ENCODE results near the gene ASPHD1. TPM values are rescaled to one million over a fixed set of nuclear protein-coding genes. Genes with fewer than 3 reads are reported as not detected.
"Not testable (repeated sequence)": the region's sequence is repeated elsewhere in the genome, so short reads cannot be mapped to it uniquely, and the experiment has no call there.

Gene ASPHD1
- polyA plus RNA-seq, 6 donors from 2014 or later = not detected

GRCh38 chr16:29920288-29921033, 20.2 kb downstream of the ASPHD1 start:
- H3K36me3 Mint-ChIP-seq = peaks cover 11 to 13% of the 10 kb centered on the region in 2 donors
- DNase-seq = no peak
- H3K27ac Mint-ChIP-seq = peak overlapping the region in 1 of 6 donors; percentile 32

GRCh38 chr16:29921034-29921385, 20.7 kb downstream of the ASPHD1 start:
- Mint-ChIP-seq H3K4me1 (peaks cover 16 to 23% (median 21%) of the 10 kb centered on the region in 3 donors), H3K4me3 (peak overlapping the region in 1 of 8 donors; percentile 36), H3K27me3 (no peaks in the 10 kb centered on the region), H3K27ac (peak overlapping the region in 2 of 6 donors; percentile 16 to 62), H3K9me3 (no peaks in the 10 kb centered on the region), H3K36me3 (peaks cover 11 to 13% of the 10 kb centered on the region in 2 donors)
- no peak for DNase-seq
- no peak for ATAC-seq (ENCODE audit: low read depth in 2 of 2)

More at GRCh38 chr16:29920288-29921033, 20.2 kb downstream of the ASPHD1 start:
- Mint-ChIP-seq H3K4me3 (peak overlapping the region in 2 of 8 donors; percentile 36 to 45), H3K27me3 (no peaks in the 10 kb centered on the region), H3K4me1 (peaks cover 14 to 22% (median 20%) of the 10 kb centered on the region in 3 donors), H3K9me3 (no peaks in the 10 kb centered on the region)
- no peak for ATAC-seq (ENCODE audit: low read depth in 2 of 2)

- DNase-seq (no peak), ATAC-seq (ENCODE audit: low read depth in 2 of 2) (no peak)
- Mint-ChIP-seq H3K27ac (no peak overlapping the region), H3K9me3 (no peaks in the 10 kb centered on the region), H3K27me3 (no peaks in the 10 kb centered on the region), H3K36me3 (peaks cover 11 to 13% of the 10 kb centered on the region in 2 donors), H3K4me1 (peaks cover 28 to 36% (median 29%) of the 10 kb centered on the region in 3 donors), H3K4me3 (peak overlapping the region in 2 of 8 donors; percentile 32 to 93)
These were observed 22.0 kb downstream of the ASPHD1 start for GRCh38 chr16:29922326-29922725.

GRCh38 chr16:29922986-29923501, 22.8 kb downstream of the ASPHD1 start:
- ATAC-seq (ENCODE audit: low read depth in 2 of 2) (no peak), DNase-seq (no peak)
- peak overlapping the region in 3 of 8 donors; percentile 15 to 93 (median 37) for H3K4me3 Mint-ChIP-seq

GRCh38 chr16:29925105-29925756, 24.9 kb downstream of the ASPHD1 start:
- ATAC-seq (ENCODE audit: low read depth in 2 of 2) (no peak), DNase-seq (no peak)
- Mint-ChIP-seq H3K36me3 (peaks cover 11 to 12% of the 10 kb centered on the region in 2 donors), H3K4me1 (peaks cover 28 to 42% (median 37%) of the 10 kb centered on the region in 3 donors), H3K27ac (peak overlapping the region; percentile 50 to 91 (median 88)), H3K27me3 (no peaks in the 10 kb centered on the region), H3K9me3 (no peaks in the 10 kb centered on the region), H3K4me3 (peak overlapping the region; percentile 87 to 98 (median 95))

More at GRCh38 chr16:29922986-29923501, 22.8 kb downstream of the ASPHD1 start:
- Mint-ChIP-seq H3K9me3 (no peaks in the 10 kb centered on the region), H3K27me3 (no peaks in the 10 kb centered on the region), H3K36me3 (peaks cover 11 to 13% of the 10 kb centered on the region in 2 donors), H3K27ac (peak overlapping the region in 1 of 6 donors; percentile 29), H3K4me1 (peaks cover 28 to 42% (median 37%) of the 10 kb centered on the region in 3 donors)

- peak; percentile 95 for DNase-seq
- H3K4me3 Mint-ChIP-seq = peak within 1 kb of the TSS; percentile 87 to 99 (median 96)
- H3K27ac Mint-ChIP-seq = peak within 1 kb of the TSS; percentile 89 to 99 (median 98)
- H3K27me3 Mint-ChIP-seq = no peaks in the 10 kb centered on the region
- no peaks in the 10 kb centered on the region for H3K9me3 Mint-ChIP-seq
- H3K4me1 Mint-ChIP-seq = peaks cover 23 to 42% (median 37%) of the 10 kb centered on the region in 3 donors
- peak; percentile 86 to 89 for ATAC-seq (ENCODE audit: low read depth in 2 of 2)
- peaks cover 3 to 4% of the 10 kb centered on the region in 2 donors for H3K36me3 Mint-ChIP-seq
These were observed 25.8 kb downstream of the ASPHD1 start, which contains the start of gene KCTD13 for GRCh38 chr16:29925781-29926710. Gene KCTD13 (minus strand): TSS chr16:29926226. CDS start chr16:29926033, 193 bp downstream.

GRCh38 chr16:29926711-29927052, 26.4 kb downstream of the ASPHD1 start:
- ATAC-seq (ENCODE audit: low read depth in 2 of 2) (no peak), DNase-seq (no peak)
- peaks cover 21 to 42% (median 37%) of the 10 kb centered on the region in 3 donors for H3K4me1 Mint-ChIP-seq
- H3K27me3 Mint-ChIP-seq = no peaks in the 10 kb centered on the region
- H3K36me3 Mint-ChIP-seq = no peaks in the 10 kb centered on the region
- no peaks in the 10 kb centered on the region for H3K9me3 Mint-ChIP-seq
- H3K4me3 Mint-ChIP-seq = peak overlapping the region; percentile 87 to 99 (median 96)
- H3K27ac Mint-ChIP-seq = peak overlapping the region; percentile 89 to 99 (median 98)

GRCh38 chr16:29927070-29927905, 27.0 kb downstream of the ASPHD1 start:
- no peak for ATAC-seq (ENCODE audit: low read depth in 2 of 2)
- H3K27ac Mint-ChIP-seq = peak overlapping the region; percentile 4 to 98 (median 93)
- no peaks in the 10 kb centered on the region for H3K27me3 Mint-ChIP-seq
- DNase-seq = no peak
- H3K4me3 Mint-ChIP-seq = peak overlapping the region; percentile 87 to 99 (median 96)
- H3K9me3 Mint-ChIP-seq = no peaks in the 10 kb centered on the region
- no peaks in the 10 kb centered on the region for H3K36me3 Mint-ChIP-seq
- H3K4me1 Mint-ChIP-seq = peaks cover 21 to 40% (median 37%) of the 10 kb centered on the region in 3 donors

- Mint-ChIP-seq H3K4me1 (peaks cover 4 to 14% (median 11%) of the 10 kb centered on the region in 3 donors), H3K27ac (peak overlapping the region in 1 of 6 donors; percentile 38)
- DNase-seq; H3K4me3 Mint-ChIP-seq; H3K27me3 Mint-ChIP-seq; H3K36me3 Mint-ChIP-seq; H3K9me3 Mint-ChIP-seq; ATAC-seq (ENCODE audit: low read depth in 2 of 2): not testable (repeated sequence)
These were observed 31.5 kb downstream of the ASPHD1 start for GRCh38 chr16:29931750-29932149.

- no peak overlapping the region for H3K4me3 Mint-ChIP-seq
- ATAC-seq (ENCODE audit: low read depth in 2 of 2) = no peak
These were observed 40.4 kb downstream of the ASPHD1 start for GRCh38 chr16:29940656-29941055.

GRCh38 chr16:29943846-29944799, 43.8 kb downstream of the ASPHD1 start:
- peaks cover 13 to 21% (median 19%) of the 10 kb centered on the region in 3 donors for H3K27me3 Mint-ChIP-seq
- no peaks in the 10 kb centered on the region for H3K4me1 Mint-ChIP-seq
- DNase-seq (no peak), ATAC-seq (ENCODE audit: low read depth in 2 of 2) (no peak)
- H3K9me3 Mint-ChIP-seq = peaks cover 0 to 4% (median 0%) of the 10 kb centered on the region in 7 donors
- H3K27ac Mint-ChIP-seq = no peak overlapping the region
- no peaks in the 10 kb centered on the region for H3K36me3 Mint-ChIP-seq
- H3K4me3 Mint-ChIP-seq = peak overlapping the region in 2 of 8 donors; percentile 21 to 23

More at GRCh38 chr16:29940656-29941055, 40.4 kb downstream of the ASPHD1 start:
- no peak for DNase-seq
- Mint-ChIP-seq H3K4me1 (no peaks in the 10 kb centered on the region), H3K27me3 (peaks cover 13 to 27% (median 20%) of the 10 kb centered on the region in 3 donors), H3K36me3 (no peaks in the 10 kb centered on the region), H3K9me3 (peaks cover 0 to 4% (median 0%) of the 10 kb centered on the region in 7 donors), H3K27ac (no peak overlapping the region)
